Lower leg skin (tissue), 4 donors: Measurements from ENCODE around the gene PNPLA3. TPM values are rescaled to one million over a fixed set of nuclear protein-coding genes. Genes with fewer than 3 reads are reported as not detected.

Source experiments
- DNase-seq, 2 donors: peaks; one replicate each; pipeline ENCODE4 v3.0.0-alpha.2; 2019; ENCODE audit warnings: low spot score in 2 of 2
- H3K4me3 ChIP-seq: fragments of 200-600 bp; sonication (generic); 2 replicates; pipeline ENCODE4 v1.5.1; 2017; ENCODE audit warnings: mild to moderate bottlenecking, low read depth; ENCODE audit not compliant: poor library complexity, severe bottlenecking
- CTCF ChIP-seq, 3 donors: fragments of 450-650 bp; IDR thresholded peaks; one replicate each; pipeline ENCODE4 v1.5.1; 2016; ENCODE audit warnings: antibody characterized with exemption in 3 of 3, mild to moderate bottlenecking in 3 of 3, moderate library complexity in 2 of 3
- POLR2A ChIP-seq, 2 donors: fragments of 450-650 bp; IDR thresholded peaks; one replicate each; pipeline ENCODE4 v1.6.1; 2016 to 2017; ENCODE audit warnings: antibody characterized with exemption in 2 of 2, mild to moderate bottlenecking in 1 of 2, moderate library complexity in 1 of 2
- WGBS, 2 donors: methylation state at CpG; one replicate each; pipeline ENCODE4 v1.1.5; 2018; 5-methylcytosine and 5-hydroxymethylcytosine counted together
- intact Hi-C: fragments of 100-400 bp; cut with DNase I; formaldehyde crosslinking; loops from one replicate; pipeline ENCODE4 v1.15.0; 2023; ENCODE audit warnings: low total_unique reads
- total RNA-seq, 4 donors: library from RNA; depleted of rRNA; stranded (reverse); fragments of >200 nt; gene quantifications; one replicate each; pipeline ENCODE4 v1.1.0, GENCODE V29; 2016

PNPLA3 gene
- 10 to 100 TPM; 14.0 to 22.9 (median 20.4) TPM for total RNA-seq

- DNase-seq, result peak; percentile 83 to 98
Observed at GRCh38 chr22:43923631-43924464, at the start of gene PNPLA3. Gene PNPLA3 (plus strand): TSS chr22:43923805. CDS start chr22:43923912, 107 bp downstream.

GRCh38 chr22:43876866-43877509 is 46.6 kb upstream of the PNPLA3 start:
- no peak overlapping the region for H3K4me3 ChIP-seq
- TF ChIP-seq CTCF (IDR thresholded peaks at IDR 0.05) (no peak), POLR2A (IDR thresholded peaks at IDR 0.05) (no peak)
- intact Hi-C loops, result no loop called here
- WGBS, 2 donors, result 65 to 75% methylated on average over 5 of the region's 5 CpGs
- DNase-seq, result peak in 1 of 2 donors; percentile 43

More at GRCh38 chr22:43923631-43924464, at the start of gene PNPLA3:
- TF ChIP-seq POLR2A (IDR thresholded peaks at IDR 0.05) (no peak), CTCF (IDR thresholded peaks at IDR 0.05) (no peak)
- intact Hi-C loops, result no loop called here
- 0 to 5% methylated on average over 5 to 50 of the region's 100 CpGs for WGBS, 2 donors
- peak within 1 kb of the TSS; percentile 25 for H3K4me3 ChIP-seq

GRCh38 chr22:43878079-43878795 is 45.4 kb upstream of the PNPLA3 start:
- no peak overlapping the region for H3K4me3 ChIP-seq
- intact Hi-C loops, result no loop called here
- DNase-seq, result no peak
- WGBS, 2 donors, result 48 to 53% methylated on average over 12 of the region's 12 CpGs
- no peak for TF ChIP-seq CTCF (IDR thresholded peaks at IDR 0.05)
- no peak for TF ChIP-seq POLR2A (IDR thresholded peaks at IDR 0.05)

- WGBS, 2 donors, result 63 to 67% methylated on average over 10 to 12 of the region's 12 CpGs
- no peak overlapping the region for H3K4me3 ChIP-seq
- TF ChIP-seq CTCF (IDR thresholded peaks at IDR 0.05), result no peak
- no peak for TF ChIP-seq POLR2A (IDR thresholded peaks at IDR 0.05)
- no peak for DNase-seq
- intact Hi-C loops, result no loop called here
Observed at GRCh38 chr22:43878831-43879550, 44.6 kb upstream of the PNPLA3 start.

- intact Hi-C loops, result no loop called here
- TF ChIP-seq POLR2A (IDR thresholded peaks at IDR 0.05) (no peak), CTCF (IDR thresholded peaks at IDR 0.05) (no peak)
- no peak overlapping the region for H3K4me3 ChIP-seq
- DNase-seq, result no peak
- 73 to 81% methylated on average over 10 to 14 of the region's 14 CpGs for WGBS, 2 donors
Observed at GRCh38 chr22:43879901-43880540, 43.6 kb upstream of the PNPLA3 start.
